WTC11 (cell line): ENCODE measurements around the gene ANO2.

Source experiments
- FOXJ3 ChIP-seq: sonication (generic); formaldehyde crosslinking; IDR thresholded peaks from 2 replicates; pipeline ENCODE4 v1.9.0; 2021; ENCODE audit warnings: missing genetic modification reagents, mild to moderate bottlenecking, borderline replicate concordance
- FOXK1 ChIP-seq: sonication (generic); formaldehyde crosslinking; IDR thresholded peaks from 2 replicates; pipeline ENCODE4 v1.8.0; 2022; ENCODE audit warnings: mild to moderate bottlenecking, moderate library complexity, missing genetic modification reagents
- JUN ChIP-seq: sonication (generic); formaldehyde crosslinking; IDR thresholded peaks from 2 replicates; pipeline ENCODE4 v1.8.0; 2023; ENCODE audit warnings: mild to moderate bottlenecking, missing genetic modification reagents
- KAT7 ChIP-seq: sonication (generic); formaldehyde crosslinking; IDR thresholded peaks from 2 replicates; pipeline ENCODE4 v1.8.1; 2023; ENCODE audit warnings: missing genetic modification reagents, mild to moderate bottlenecking, borderline replicate concordance
- OVOL2 ChIP-seq: fragments of 250-450 bp; sonication (Bioruptor Pico); IDR thresholded peaks from 2 replicates; pipeline ENCODE4 v1.9.0; 2021; ENCODE audit warnings: mild to moderate bottlenecking, borderline replicate concordance
- SP1 ChIP-seq: sonication (generic); formaldehyde crosslinking; conservative IDR thresholded peaks from 2 replicates; pipeline ENCODE4 v1.8.1; 2022; ENCODE audit warnings: missing genetic modification reagents
- TEAD4 ChIP-seq: sonication (generic); formaldehyde crosslinking; IDR thresholded peaks from 2 replicates; pipeline ENCODE4 v1.8.0; 2022; ENCODE audit warnings: mild to moderate bottlenecking, missing genetic modification reagents
- TF ChIP-seq, protein P1 (sequence below): fragments of 200-600 bp; IDR thresholded peaks from 2 replicates; pipeline ENCODE4 v1.8.0; 2022; ENCODE audit warnings: antibody characterized with exemption
- TF ChIP-seq, protein P2 (sequence below): sonication (generic); formaldehyde crosslinking; IDR thresholded peaks from 2 replicates; pipeline ENCODE4 v1.8.0; 2023; ENCODE audit warnings: missing genetic modification reagents, mild to moderate bottlenecking, borderline replicate concordance
- TF ChIP-seq, protein P3 (sequence below): sonication (generic); formaldehyde crosslinking; IDR thresholded peaks from 2 replicates; pipeline ENCODE4 v1.8.0; 2022; ENCODE audit warnings: mild to moderate bottlenecking, missing genetic modification reagents
- TF ChIP-seq, protein P4 (sequence below): sonication (generic); formaldehyde crosslinking; IDR thresholded peaks from 2 replicates; pipeline ENCODE4 v1.8.1; 2023; ENCODE audit warnings: mild to moderate bottlenecking, missing genetic modification reagents
- TF ChIP-seq, protein P5 (sequence below): sonication (generic); formaldehyde crosslinking; IDR thresholded peaks from 2 replicates; pipeline ENCODE4 v1.8.1; 2023; ENCODE audit warnings: mild to moderate bottlenecking, missing genetic modification reagents, borderline replicate concordance

DNA sequence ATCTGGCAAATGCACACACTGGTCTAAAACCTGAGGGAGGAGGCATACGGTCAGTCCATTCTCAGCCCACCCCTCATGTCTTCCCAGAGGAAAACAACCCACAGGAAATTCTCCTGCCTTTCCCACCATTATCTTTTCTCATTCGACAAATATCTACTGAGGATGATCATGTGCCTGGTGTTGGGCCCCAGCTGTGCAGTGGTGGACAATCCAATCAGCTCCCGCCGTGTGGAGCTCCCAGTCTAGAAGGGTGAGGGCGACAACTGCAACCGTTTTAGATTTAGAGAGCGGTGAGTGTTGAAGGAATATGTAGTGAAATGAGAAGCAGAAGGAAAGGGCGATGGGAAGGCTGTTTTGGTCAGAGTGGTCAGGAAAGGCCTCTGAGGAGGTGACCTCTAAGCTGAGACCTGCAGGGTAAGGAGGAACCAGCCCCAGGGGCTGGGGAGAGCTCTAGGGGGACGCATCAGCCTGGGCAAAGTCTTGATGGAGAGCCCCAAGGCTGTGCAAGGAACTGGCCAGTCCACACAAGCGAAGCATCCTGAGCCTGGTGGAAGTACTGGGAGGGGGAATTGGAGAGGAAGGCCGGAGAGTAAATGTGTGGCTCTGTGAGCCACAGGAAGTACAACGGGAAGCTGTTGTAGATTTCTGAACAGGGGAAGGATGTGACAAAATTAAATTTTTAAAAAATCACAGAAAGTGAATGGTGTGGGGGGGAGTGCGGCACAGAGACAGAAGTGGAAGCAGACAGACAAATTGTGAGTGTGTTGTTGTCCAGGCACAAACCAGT lies 320.4 kb downstream of the ANO2 start:
- TF ChIP-seq, protein P1, sequence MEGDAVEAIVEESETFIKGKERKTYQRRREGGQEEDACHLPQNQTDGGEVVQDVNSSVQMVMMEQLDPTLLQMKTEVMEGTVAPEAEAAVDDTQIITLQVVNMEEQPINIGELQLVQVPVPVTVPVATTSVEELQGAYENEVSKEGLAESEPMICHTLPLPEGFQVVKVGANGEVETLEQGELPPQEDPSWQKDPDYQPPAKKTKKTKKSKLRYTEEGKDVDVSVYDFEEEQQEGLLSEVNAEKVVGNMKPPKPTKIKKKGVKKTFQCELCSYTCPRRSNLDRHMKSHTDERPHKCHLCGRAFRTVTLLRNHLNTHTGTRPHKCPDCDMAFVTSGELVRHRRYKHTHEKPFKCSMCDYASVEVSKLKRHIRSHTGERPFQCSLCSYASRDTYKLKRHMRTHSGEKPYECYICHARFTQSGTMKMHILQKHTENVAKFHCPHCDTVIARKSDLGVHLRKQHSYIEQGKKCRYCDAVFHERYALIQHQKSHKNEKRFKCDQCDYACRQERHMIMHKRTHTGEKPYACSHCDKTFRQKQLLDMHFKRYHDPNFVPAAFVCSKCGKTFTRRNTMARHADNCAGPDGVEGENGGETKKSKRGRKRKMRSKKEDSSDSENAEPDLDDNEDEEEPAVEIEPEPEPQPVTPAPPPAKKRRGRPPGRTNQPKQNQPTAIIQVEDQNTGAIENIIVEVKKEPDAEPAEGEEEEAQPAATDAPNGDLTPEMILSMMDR, result no peak
- TF ChIP-seq JUN, result no peak
- TF ChIP-seq TEAD4, result no peak
- TF ChIP-seq, protein P2, sequence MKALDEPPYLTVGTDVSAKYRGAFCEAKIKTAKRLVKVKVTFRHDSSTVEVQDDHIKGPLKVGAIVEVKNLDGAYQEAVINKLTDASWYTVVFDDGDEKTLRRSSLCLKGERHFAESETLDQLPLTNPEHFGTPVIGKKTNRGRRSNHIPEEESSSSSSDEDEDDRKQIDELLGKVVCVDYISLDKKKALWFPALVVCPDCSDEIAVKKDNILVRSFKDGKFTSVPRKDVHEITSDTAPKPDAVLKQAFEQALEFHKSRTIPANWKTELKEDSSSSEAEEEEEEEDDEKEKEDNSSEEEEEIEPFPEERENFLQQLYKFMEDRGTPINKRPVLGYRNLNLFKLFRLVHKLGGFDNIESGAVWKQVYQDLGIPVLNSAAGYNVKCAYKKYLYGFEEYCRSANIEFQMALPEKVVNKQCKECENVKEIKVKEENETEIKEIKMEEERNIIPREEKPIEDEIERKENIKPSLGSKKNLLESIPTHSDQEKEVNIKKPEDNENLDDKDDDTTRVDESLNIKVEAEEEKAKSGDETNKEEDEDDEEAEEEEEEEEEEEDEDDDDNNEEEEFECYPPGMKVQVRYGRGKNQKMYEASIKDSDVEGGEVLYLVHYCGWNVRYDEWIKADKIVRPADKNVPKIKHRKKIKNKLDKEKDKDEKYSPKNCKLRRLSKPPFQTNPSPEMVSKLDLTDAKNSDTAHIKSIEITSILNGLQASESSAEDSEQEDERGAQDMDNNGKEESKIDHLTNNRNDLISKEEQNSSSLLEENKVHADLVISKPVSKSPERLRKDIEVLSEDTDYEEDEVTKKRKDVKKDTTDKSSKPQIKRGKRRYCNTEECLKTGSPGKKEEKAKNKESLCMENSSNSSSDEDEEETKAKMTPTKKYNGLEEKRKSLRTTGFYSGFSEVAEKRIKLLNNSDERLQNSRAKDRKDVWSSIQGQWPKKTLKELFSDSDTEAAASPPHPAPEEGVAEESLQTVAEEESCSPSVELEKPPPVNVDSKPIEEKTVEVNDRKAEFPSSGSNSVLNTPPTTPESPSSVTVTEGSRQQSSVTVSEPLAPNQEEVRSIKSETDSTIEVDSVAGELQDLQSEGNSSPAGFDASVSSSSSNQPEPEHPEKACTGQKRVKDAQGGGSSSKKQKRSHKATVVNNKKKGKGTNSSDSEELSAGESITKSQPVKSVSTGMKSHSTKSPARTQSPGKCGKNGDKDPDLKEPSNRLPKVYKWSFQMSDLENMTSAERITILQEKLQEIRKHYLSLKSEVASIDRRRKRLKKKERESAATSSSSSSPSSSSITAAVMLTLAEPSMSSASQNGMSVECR (CRISPR knock-in tag), result no peak
- TF ChIP-seq, protein P3, sequence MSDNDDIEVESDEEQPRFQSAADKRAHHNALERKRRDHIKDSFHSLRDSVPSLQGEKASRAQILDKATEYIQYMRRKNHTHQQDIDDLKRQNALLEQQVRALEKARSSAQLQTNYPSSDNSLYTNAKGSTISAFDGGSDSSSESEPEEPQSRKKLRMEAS (CRISPR knock-in tag), result no peak
- no peak for TF ChIP-seq FOXK1 (CRISPR knock-in tag)
- TF ChIP-seq OVOL2 (CRISPR knock-in tag), result no peak
- TF ChIP-seq KAT7, result no peak
- no peak for TF ChIP-seq FOXJ3 (CRISPR knock-in tag)
- no peak for TF ChIP-seq SP1 (CRISPR knock-in tag)
- TF ChIP-seq, protein P4, sequence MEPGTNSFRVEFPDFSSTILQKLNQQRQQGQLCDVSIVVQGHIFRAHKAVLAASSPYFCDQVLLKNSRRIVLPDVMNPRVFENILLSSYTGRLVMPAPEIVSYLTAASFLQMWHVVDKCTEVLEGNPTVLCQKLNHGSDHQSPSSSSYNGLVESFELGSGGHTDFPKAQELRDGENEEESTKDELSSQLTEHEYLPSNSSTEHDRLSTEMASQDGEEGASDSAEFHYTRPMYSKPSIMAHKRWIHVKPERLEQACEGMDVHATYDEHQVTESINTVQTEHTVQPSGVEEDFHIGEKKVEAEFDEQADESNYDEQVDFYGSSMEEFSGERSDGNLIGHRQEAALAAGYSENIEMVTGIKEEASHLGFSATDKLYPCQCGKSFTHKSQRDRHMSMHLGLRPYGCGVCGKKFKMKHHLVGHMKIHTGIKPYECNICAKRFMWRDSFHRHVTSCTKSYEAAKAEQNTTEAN (CRISPR knock-in tag), result no peak
- TF ChIP-seq, protein P5, sequence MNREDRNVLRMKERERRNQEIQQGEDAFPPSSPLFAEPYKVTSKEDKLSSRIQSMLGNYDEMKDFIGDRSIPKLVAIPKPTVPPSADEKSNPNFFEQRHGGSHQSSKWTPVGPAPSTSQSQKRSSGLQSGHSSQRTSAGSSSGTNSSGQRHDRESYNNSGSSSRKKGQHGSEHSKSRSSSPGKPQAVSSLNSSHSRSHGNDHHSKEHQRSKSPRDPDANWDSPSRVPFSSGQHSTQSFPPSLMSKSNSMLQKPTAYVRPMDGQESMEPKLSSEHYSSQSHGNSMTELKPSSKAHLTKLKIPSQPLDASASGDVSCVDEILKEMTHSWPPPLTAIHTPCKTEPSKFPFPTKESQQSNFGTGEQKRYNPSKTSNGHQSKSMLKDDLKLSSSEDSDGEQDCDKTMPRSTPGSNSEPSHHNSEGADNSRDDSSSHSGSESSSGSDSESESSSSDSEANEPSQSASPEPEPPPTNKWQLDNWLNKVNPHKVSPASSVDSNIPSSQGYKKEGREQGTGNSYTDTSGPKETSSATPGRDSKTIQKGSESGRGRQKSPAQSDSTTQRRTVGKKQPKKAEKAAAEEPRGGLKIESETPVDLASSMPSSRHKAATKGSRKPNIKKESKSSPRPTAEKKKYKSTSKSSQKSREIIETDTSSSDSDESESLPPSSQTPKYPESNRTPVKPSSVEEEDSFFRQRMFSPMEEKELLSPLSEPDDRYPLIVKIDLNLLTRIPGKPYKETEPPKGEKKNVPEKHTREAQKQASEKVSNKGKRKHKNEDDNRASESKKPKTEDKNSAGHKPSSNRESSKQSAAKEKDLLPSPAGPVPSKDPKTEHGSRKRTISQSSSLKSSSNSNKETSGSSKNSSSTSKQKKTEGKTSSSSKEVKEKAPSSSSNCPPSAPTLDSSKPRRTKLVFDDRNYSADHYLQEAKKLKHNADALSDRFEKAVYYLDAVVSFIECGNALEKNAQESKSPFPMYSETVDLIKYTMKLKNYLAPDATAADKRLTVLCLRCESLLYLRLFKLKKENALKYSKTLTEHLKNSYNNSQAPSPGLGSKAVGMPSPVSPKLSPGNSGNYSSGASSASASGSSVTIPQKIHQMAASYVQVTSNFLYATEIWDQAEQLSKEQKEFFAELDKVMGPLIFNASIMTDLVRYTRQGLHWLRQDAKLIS (CRISPR knock-in tag), result no peak
